Activated CD8-positive, alpha-beta memory T cell treated with anti-CD3 and anti-CD28 coated beads for 1 hour (primary cell): ENCODE results near the gene E2F6.

ENCODE experiments used
- DNase-seq, 2 donors: peaks; one replicate each; pipeline ENCODE4 v3.0.0-alpha.2; 2020; ENCODE audit warnings: low read depth in 1 of 2; ENCODE audit errors: extremely low read depth in 1 of 2

E2F6 gene

DNA sequence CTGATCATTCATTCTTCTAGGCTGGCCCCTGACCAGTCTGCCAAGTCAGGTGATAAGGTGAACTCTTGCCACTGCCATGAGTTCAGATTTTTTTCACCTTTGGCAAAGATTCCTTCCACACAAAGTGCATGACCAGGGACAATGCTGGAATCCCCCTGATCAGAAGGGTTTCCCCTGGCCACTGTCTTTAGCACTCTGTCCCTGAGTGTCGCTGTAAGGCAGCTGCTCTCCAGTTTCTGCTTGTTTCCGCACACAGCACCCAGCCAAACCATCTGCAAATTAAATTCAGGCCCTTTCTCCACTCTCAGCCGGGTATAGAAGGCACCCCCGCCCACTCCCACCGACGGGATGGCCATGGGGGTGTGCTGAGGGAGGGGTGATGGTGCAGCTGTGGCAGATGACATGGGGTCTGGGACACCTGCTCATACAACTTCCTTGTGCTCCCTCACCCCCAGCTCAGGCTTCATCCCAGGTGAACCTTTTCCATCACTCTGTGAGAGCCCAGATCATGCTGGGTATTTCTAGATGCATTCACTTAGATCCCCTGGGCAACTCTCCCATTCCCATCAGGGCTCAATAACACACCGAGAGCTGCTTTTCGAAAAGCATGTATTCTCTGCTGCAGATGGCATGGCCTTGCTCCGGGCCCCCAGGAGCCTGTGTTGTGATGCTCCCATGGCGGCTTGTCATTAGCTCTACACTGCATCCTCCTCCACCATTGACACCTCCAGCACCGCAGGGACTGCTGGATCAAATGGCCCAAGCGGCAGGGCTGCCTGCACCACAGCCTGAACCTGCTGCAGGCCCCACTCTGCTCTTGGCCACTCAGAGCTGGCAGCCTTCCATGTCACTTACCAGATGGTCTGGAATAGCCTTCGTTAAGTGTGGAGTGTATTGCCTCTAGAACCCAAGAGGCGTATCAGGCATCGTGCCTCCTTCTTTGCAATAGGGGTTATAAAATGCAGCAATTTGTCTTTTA lies 69.2 kb downstream of the E2F6 start:
- DNase-seq = no peak

DNA sequence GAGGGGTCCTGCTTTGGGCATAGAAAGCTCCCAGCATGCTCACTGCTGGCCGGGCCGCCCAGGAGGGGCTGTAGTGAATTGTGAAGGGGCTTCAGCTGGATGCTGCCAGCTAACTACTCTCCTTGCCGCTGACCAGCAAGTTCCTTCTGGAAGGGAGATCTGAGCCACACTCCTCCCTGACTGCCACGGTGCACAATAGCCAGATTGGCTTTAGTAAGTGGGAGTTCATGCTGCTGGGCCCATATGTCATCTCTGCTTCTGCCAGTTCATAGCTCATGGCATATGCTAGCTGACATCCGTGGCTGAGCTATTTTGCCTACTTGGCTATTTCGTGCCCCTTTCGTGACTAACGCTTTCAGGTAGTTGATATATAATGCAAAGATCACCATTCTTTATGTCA lies 69.9 kb downstream of the E2F6 start:
- no peak for DNase-seq

DNA sequence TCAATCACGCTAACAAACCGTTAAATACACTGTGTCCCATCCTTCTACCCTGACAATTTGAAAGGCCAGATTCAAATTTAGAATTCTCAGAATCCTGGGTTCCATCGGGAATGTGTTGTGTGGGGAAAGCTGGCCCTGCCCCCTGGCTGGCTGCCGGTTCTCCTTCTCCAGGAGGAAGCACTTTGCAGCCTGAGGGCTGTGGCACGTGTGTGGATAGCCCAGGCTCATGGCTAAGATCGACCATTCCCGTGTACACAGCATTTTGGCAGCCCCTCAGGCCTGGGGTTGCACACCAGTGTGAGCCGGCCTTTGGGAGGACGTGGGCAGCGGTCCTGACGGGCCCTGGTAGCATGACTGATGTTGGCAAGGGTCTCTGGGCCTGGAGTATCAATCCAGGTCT lies 70.6 kb downstream of the E2F6 start:
- DNase-seq = no peak
